Adrenal gland (tissue), 12 donors: ENCODE data around the gene ITGA2B. TPM values are rescaled to one million over a fixed set of nuclear protein-coding genes. Genes with fewer than 3 reads are reported as not detected.
"Not testable (repeated sequence)": the region's sequence is repeated elsewhere in the genome, so short reads cannot be mapped to it uniquely, and the experiment has no call there.

ENCODE experiments used
- DNase-seq, 7 donors: peaks; one replicate each; pipeline ENCODE4 v3.0.0-alpha.2; 2019 to 2020
- H3K27ac ChIP-seq, 5 donors: fragments of 200-600 bp; sonication (generic) in 4 of 5; 1 replicate in 3 of 5; 2 replicates in 2 of 5; pipeline versions ENCODE4 v1.5.1 to v1.8.0; 2016 to 2020; ENCODE audit warnings: mild to moderate bottlenecking in 1 of 5
- H3K27me3 ChIP-seq: fragments of 200-600 bp; 2 replicates; pipeline ENCODE4 v1.8.0; 2021
- H3K36me3 ChIP-seq, 2 donors: fragments of 200-600 bp; replicated peaks in 1 of 2; 1 replicate in 1 of 2; 2 replicates in 1 of 2; pipeline versions ENCODE4 v1.5.1 to v1.8.0; 2018 to 2022
- H3K4me1 ChIP-seq, 2 donors: fragments of 200-600 bp; replicated peaks in 1 of 2; 1 replicate in 1 of 2; 2 replicates in 1 of 2; pipeline versions ENCODE4 v1.5.1 to v1.8.0; 2018 to 2021
- H3K4me3 ChIP-seq, 4 donors: fragments of 200-600 bp; sonication (generic) in 3 of 4; one replicate each; pipeline ENCODE4 v1.5.1; 2016 to 2018
- H3K9me3 ChIP-seq, 3 donors: fragments of 200-600 bp; sonication (generic) in 1 of 3; replicated peaks in 1 of 3; 1 replicate in 2 of 3; 2 replicates in 1 of 3; pipeline versions ENCODE4 v1.5.1 to v1.8.0; 2016 to 2021
- POLR2A ChIP-seq, 2 donors: fragments of 450-650 bp; IDR thresholded peaks; one replicate each; pipeline ENCODE4 v1.6.1; 2017; ENCODE audit warnings: antibody characterized with exemption in 2 of 2, mild to moderate bottlenecking in 2 of 2, moderate library complexity in 1 of 2
- WGBS, 4 donors: extraction: QIAGEN DNeasy Blood & Tissue Kit in 2 of 4; methylation state at CpG; one replicate each; pipeline versions ENCODE4 v1.1.5 to v1.1.7; 2013 to 2017; 5-methylcytosine and 5-hydroxymethylcytosine counted together
- intact Hi-C, 2 donors: fragments of 100-400 bp; cut with DNase I; formaldehyde crosslinking; loops; one replicate each; pipeline versions ENCODE4 v1.14.1 to v1.15.0; 2022 to 2023
- polyA plus RNA-seq, 3 donors: library from polyadenylated mRNA; stranded (reverse); fragments of 200-250 nt in 2 of 3; fragments of 350-450 nt in 1 of 3; fragmentation: Illumina TruSeq in 1 of 3; extraction: RNeasy Lipid Tissue Mini Kit (QIAGEN cat#74804) in 1 of 3; gene quantifications; one replicate each; pipeline ENCODE4 v1.2.3, GENCODE V29; 2013 to 2014
- total RNA-seq, 9 donors: library from RNA; depleted of rRNA in 4 of 9; stranded (reverse); fragments of >200 nt in 4 of 9; fragments of 120-200 nt in 1 of 9; fragmentation: NEBNext Ultra II Directional in 1 of 9; extraction: Animal tissue kit (Norgen Biotek cat#: 25700) in 1 of 9; gene quantifications; one replicate each; pipeline versions ENCODE4 v1.1.0 to v1.2.4, GENCODE V29; 2013 to 2023
- TF ChIP-seq, protein P1 (sequence below), 6 experiments: fragments of 450-650 bp in 4 of 6; fragments of 200-600 bp in 2 of 6; sonication (generic) in 1 of 6; IDR thresholded peaks; 1 replicate in 5 of 6; 2 replicates in 1 of 6; pipeline versions ENCODE4 v1.5.1 to v1.8.0; 2016 to 2021; ENCODE audit warnings: antibody characterized with exemption in 6 of 6, mild to moderate bottlenecking in 2 of 6, moderate library complexity in 1 of 6
- donor health status: healthy with polysubstance abuse.
- donor health status: Bipolar disorder and iron deficiency.
- donor health status: DM: yes; HTN: yes; CAD: no.
- donor health status: DM: no; HTN: no; CAD: no.
- donor health status: DM: no; HTN: no; CAD: no.
- donor health status: DM: yes; HTN: yes; CAD: no.

ITGA2B gene
- total and polyA plus RNA-seq, 12 donors = 0.06 to 3.2 (median 0.74) TPM; not detected in 1

DNA sequence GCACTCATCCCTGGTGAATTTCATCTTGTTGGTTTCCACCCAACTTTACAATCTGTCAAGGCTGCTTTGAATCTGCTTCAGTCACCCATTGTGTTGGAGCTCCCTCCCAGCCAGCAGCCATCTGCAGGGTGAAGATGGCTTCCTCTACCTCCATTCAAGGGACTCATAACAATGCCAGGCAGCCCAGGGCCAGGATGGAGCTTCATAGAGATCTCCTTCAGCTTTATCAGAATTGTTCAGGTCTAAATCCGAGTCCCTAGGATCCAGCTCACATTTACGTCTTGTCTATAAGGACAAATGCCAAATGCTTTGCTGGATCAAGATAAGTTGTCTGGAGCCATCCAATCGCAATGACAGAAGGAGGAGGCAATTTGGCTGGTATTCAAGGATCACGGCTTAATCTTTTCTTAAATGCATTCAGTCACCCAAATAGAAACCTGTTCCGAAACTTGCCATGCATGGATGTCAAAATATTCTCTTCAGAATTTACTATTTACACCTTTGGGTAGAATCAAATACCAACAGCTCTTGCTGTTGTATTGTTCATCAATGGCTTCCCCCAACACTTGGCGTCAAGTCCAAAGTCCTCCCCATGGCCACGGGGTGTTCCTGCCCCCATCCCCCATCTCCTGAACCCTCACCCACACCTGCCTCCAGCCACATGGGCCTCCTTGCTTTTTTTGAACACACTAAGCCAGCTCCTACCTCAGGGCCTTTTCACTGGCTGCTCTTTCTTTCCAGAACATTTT lies 22.0 kb downstream of the ITGA2B start:
- no peaks in the 10 kb centered on the region for H3K27me3 ChIP-seq
- no peak for DNase-seq
- no peaks in the 10 kb centered on the region for H3K36me3 ChIP-seq
- 49 to 59% (median 52%) methylated on average over 7 of the region's 7 CpGs for WGBS, 4 donors
- H3K9me3 ChIP-seq = no peaks in the 10 kb centered on the region
- intact Hi-C loops = no loop called here
- H3K27ac ChIP-seq = no peak overlapping the region
- no peak overlapping the region for H3K4me3 ChIP-seq
- no peak for TF ChIP-seq POLR2A (IDR thresholded peaks at IDR 0.05)
- TF ChIP-seq, protein P1, sequence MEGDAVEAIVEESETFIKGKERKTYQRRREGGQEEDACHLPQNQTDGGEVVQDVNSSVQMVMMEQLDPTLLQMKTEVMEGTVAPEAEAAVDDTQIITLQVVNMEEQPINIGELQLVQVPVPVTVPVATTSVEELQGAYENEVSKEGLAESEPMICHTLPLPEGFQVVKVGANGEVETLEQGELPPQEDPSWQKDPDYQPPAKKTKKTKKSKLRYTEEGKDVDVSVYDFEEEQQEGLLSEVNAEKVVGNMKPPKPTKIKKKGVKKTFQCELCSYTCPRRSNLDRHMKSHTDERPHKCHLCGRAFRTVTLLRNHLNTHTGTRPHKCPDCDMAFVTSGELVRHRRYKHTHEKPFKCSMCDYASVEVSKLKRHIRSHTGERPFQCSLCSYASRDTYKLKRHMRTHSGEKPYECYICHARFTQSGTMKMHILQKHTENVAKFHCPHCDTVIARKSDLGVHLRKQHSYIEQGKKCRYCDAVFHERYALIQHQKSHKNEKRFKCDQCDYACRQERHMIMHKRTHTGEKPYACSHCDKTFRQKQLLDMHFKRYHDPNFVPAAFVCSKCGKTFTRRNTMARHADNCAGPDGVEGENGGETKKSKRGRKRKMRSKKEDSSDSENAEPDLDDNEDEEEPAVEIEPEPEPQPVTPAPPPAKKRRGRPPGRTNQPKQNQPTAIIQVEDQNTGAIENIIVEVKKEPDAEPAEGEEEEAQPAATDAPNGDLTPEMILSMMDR (IDR thresholded peaks at IDR 0.05) = no peak
- peaks cover 5 to 10% of the 10 kb centered on the region in 2 donors for H3K4me1 ChIP-seq

DNA sequence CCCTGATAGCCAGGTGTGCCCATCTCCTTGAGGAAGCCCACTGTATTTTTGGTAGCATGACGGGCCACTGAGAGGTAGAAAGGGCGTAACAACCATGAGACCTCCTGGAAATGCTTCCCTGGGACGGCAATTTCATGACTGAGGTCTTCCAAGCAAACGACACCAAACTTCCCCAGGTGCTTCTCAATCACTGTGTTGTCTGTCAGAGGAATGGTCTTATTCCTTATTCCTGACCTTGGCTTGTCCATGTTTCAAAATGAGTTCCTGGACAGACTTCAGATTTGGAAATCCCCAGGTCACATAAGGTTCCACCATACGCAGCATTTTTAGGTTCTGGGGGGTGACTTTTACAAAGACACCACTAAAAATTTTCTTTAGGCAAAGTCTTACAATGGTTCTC lies 24.4 kb downstream of the ITGA2B start:
- H3K4me3 ChIP-seq, DNase-seq, intact Hi-C loops, H3K27ac ChIP-seq, H3K9me3 ChIP-seq, H3K27me3 ChIP-seq, H3K36me3 ChIP-seq: not testable (repeated sequence)
- peaks cover 5 to 10% of the 10 kb centered on the region in 2 donors for H3K4me1 ChIP-seq
- WGBS, 4 donors = 66 to 93% (median 78%) methylated on average over 4 to 5 of the region's 5 CpGs

DNA sequence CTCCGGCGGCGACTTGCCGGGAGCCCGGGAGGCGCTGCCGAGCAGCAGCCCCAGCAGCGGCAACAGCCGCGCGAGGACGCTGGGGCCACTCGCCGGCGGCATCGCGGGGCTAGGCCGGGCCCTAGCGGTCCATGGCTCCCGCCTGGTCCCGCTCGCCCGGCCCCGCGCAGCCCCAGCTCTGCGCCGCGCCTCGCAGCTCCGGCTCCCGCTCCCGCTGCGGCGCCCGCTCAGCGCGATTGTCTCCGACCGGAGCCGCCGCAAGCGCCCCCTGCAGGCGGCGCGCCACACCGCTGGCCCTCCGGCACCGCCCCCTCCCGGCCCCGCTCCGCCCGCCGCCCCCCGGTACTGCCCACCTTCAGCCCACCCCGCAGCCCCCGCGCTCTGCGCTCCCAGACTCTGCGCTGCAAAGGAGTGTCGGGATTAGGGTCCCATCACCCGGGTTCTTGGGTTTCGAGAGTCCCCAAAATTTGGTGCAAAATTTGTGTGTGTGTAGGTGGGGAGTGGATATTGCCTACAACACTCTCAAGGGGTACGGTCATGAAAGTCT lies 25.8 kb downstream of the ITGA2B start, which contains the start of gene FAM171A2:
FAM171A2 (minus strand) TSS at position 241 of the 547 bp plus-strand sequence; CDS start at position 102, 139 bp downstream.
- Histone ChIP-seq H3K9me3 (no peaks in the 10 kb centered on the region), H3K4me3 (peak within 1 kb of the TSS in 2 of 4 donors; percentile 37 to 80), H3K27ac (peak within 1 kb of the TSS in 1 of 5 donors; percentile 26), H3K4me1 (peaks cover 5 to 10% of the 10 kb centered on the region in 2 donors), H3K27me3 (no peaks in the 10 kb centered on the region), H3K36me3 (no peaks in the 10 kb centered on the region)
- peak in 3 of 7 donors; percentile 42 to 59 (median 54) for DNase-seq
- intact Hi-C loops = no loop called here
- WGBS, 4 donors = 0 to 1% (median 1%) methylated on average over 8 to 63 of the region's 63 CpGs; no CpG with 5 or more reads in 1 of the 4 donors
- TF ChIP-seq, protein P1 (IDR thresholded peaks at IDR 0.05) = peak in 3 of 6 experiments; percentile 64 to 89 (median 78)
- peak in 1 of 2 donors; percentile 18 for TF ChIP-seq POLR2A (IDR thresholded peaks at IDR 0.05)

DNA sequence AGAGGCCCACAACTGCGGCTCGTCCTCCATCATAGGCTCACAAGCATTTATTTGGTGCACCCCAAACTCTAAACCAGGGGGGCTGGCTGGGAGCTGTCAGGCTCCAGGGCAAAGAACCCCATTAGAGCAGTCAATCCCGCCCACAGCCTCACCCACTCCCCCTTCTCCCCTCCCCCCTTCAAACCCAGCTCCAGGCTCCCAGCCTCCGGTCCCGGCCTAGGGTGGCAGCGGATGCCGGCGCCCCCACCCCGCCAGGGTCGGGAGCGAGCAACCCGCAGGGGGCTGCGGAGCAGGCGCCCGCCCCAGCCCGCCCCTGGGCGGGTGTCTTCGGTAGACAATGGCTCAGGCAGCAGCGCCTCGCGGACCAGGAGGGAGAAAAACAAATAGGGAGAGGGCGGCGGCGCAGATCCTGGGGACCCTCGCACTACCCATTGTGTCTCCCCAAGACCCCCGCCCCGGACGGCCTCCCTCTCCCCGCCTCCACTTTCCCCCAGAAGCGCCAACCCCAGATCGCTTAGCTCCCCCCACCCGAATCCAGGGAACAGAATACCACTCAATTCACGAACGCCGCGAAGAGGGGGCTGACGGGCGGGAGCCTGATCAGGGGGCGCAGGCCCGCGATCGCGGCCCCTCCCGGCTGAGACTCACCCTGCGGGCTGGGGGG lies 26.4 kb downstream of the ITGA2B start:
- peak overlapping the region in 1 of 5 donors; percentile 26 for H3K27ac ChIP-seq
- peaks cover 5 to 10% of the 10 kb centered on the region in 2 donors for H3K4me1 ChIP-seq
- intact Hi-C loops = no loop called here
- no peak for TF ChIP-seq POLR2A (IDR thresholded peaks at IDR 0.05)
- TF ChIP-seq, protein P1 (IDR thresholded peaks at IDR 0.05) = no peak
- H3K4me3 ChIP-seq = peak overlapping the region in 2 of 4 donors; percentile 37 to 80
- 1 to 20% (median 2%) methylated on average over 2 to 45 of the region's 45 CpGs; no CpG with 5 or more reads in 1 of the 4 donors for WGBS, 4 donors
- H3K9me3 ChIP-seq = no peaks in the 10 kb centered on the region
- no peaks in the 10 kb centered on the region for H3K36me3 ChIP-seq
- no peak for DNase-seq
- H3K27me3 ChIP-seq = no peaks in the 10 kb centered on the region
